Measurements from ENCODE around the gene OR1F1.

GRCh38 chr16:3145151-3145550 is 42.9 kb upstream of the OR1F1 start:
- no peak for TF ChIP-seq CTCF (IDR thresholded peaks at IDR 0.05)
- TF ChIP-seq POLR2A (IDR thresholded peaks at IDR 0.05): no peak
